HepG2 (cell line): Measurements from ENCODE around the gene CDC42BPG.

ENCODE experiments used
- CEBPB ChIP-seq: IDR thresholded peaks from 2 replicates; pipeline ENCODE4 v1.6.1; 2011; ENCODE audit warnings: low read depth, low read length, improper control_type of control experiment, borderline replicate concordance
- CHD2 ChIP-seq: IDR thresholded peaks from 2 replicates; pipeline ENCODE4 v1.6.1; 2011; ENCODE audit warnings: low read depth, low read length, improper control_type of control experiment
- CTCF ChIP-seq: sonication (generic); formaldehyde crosslinking; IDR thresholded peaks from 2 replicates; pipeline ENCODE4 v1.5.0; 2020; ENCODE audit warnings: mild to moderate bottlenecking, missing genetic modification reagents, moderate library complexity
- FOXM1 ChIP-seq: sonication (generic); formaldehyde crosslinking; IDR thresholded peaks from 2 replicates; pipeline ENCODE4 v1.5.0; 2020; ENCODE audit warnings: missing genetic modification reagents
- GPBP1L1 ChIP-seq: sonication (generic); formaldehyde crosslinking; IDR thresholded peaks from 2 replicates; pipeline ENCODE4 v1.5.0; 2020; ENCODE audit warnings: mild to moderate bottlenecking, missing genetic modification reagents
- MYC ChIP-seq: sonication (generic); formaldehyde crosslinking; IDR thresholded peaks from 2 replicates; pipeline ENCODE4 v1.9.0; 2021; ENCODE audit warnings: missing genetic modification reagents, borderline replicate concordance
- NR3C1 ChIP-seq: sonication (generic); formaldehyde crosslinking; IDR thresholded peaks from 2 replicates; pipeline ENCODE4 v1.4.0; 2020; ENCODE audit warnings: missing genetic modification reagents
- SUZ12 ChIP-seq: fragments of 150-350 bp; IDR thresholded peaks from 2 replicates; pipeline ENCODE4 v1.6.1; 2014; ENCODE audit warnings: low read depth, low read length
- ZNF616 ChIP-seq: sonication (generic); formaldehyde crosslinking; IDR thresholded peaks from 2 replicates; pipeline ENCODE4 v1.5.0; 2020; ENCODE audit warnings: low read depth, mild to moderate bottlenecking, missing genetic modification reagents

- TF ChIP-seq CHD2 = no peak
- TF ChIP-seq FOXM1 (CRISPR knock-in tag) = no peak
- no peak for TF ChIP-seq ZNF616 (CRISPR knock-in tag)
- TF ChIP-seq SUZ12 = no peak
- TF ChIP-seq NR3C1 = no peak
- no peak for TF ChIP-seq MYC
- no peak for TF ChIP-seq CTCF (CRISPR knock-in tag)
- no peak for TF ChIP-seq GPBP1L1 (CRISPR knock-in tag)
- no peak for TF ChIP-seq CEBPB
These were observed 68.0 kb downstream of the CDC42BPG start for GRCh38 chr11:64776425-64776824.
